Muscle of arm (tissue), 12 donors: Measurements from ENCODE around the gene CACNA1D. TPM values are rescaled to one million over a fixed set of nuclear protein-coding genes. Genes with fewer than 3 reads are reported as not detected.

Experiments
- DNase-seq: peaks from one replicate; pipeline ENCODE4 v3.0.0-alpha.2; 2013
- polyA plus RNA-seq, 12 donors: library from polyadenylated mRNA; unstranded; fragments of 120-200 nt; gene quantifications; one replicate each; pipeline ENCODE4 v1.2.1, GENCODE V29; 2013; ENCODE audit not compliant: insufficient read length in 12 of 12

The CACNA1D gene
- polyA plus RNA-seq, 12 donors: 1.5 to 18.8 (median 2.2) TPM; not detected in 1

DNA sequence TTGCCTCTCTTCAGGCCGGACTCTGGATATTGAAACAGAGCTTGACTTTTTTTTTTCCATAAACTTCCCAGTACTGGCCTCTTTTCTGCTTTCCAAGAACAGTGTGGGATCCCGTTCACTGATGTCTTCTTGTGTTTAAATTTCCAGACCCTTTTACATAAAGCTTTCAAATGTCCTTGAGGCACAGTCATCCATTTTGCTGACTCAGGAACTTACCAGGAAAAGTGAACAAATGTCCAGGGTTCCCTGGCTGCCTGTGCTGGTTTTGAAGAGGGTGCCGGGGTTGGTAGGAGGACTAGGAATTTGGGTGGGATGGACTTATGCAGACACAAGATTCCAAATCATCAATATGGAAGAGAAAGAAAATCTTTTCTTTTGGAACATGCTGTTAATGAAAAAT is 283.7 kb downstream of the CACNA1D start:
- no peak for DNase-seq

GRCh38 chr3:53780171-53780570 is 285.8 kb downstream of the CACNA1D start:
- no peak for DNase-seq

GRCh38 chr3:53780806-53781205 is 286.4 kb downstream of the CACNA1D start:
- DNase-seq: no peak

- DNase-seq: no peak
Observed at GRCh38 chr3:53787016-53787415, 292.6 kb downstream of the CACNA1D start.

DNA sequence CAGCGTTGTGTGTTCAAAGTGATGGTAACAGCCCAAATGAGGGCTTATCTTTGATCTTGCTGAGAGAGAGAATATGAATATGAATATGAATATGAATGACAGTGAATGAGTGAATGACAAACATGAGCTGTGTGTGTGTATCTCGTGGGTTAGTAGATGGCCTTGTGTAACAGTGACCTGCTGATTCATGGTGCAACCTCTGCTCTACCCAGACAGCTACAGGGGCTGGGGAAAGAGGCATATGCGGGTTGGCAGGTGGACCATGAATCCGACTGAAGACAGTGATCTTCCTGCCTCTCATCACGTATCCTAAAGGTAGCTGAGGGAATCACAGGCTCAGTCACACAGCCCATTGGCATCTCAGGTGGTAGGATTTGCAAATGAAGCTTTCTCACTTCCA is 293.6 kb downstream of the CACNA1D start:
- DNase-seq: no peak

DNA sequence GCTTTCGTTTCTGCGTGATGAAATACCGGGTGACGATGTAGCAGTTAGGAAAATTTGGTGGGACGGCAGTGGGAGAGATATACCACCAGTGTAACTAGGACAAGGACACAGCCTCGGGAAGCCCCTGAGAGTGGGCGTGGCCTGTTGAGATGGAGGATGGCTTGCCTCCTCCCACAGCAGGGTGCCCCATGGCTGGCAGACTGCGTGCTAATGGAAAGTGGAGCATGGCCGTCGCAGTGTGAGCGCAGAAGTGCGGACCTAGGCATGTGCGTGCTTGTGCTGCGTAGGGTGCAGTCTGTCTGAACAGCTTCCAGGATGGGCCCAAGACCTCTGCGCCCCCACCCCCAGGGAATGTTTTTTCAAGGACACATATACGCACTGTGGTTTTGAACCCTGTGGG is 295.0 kb downstream of the CACNA1D start:
- no peak for DNase-seq

GRCh38 chr3:53790470-53790869 is 296.1 kb downstream of the CACNA1D start:
- DNase-seq: no peak

DNA sequence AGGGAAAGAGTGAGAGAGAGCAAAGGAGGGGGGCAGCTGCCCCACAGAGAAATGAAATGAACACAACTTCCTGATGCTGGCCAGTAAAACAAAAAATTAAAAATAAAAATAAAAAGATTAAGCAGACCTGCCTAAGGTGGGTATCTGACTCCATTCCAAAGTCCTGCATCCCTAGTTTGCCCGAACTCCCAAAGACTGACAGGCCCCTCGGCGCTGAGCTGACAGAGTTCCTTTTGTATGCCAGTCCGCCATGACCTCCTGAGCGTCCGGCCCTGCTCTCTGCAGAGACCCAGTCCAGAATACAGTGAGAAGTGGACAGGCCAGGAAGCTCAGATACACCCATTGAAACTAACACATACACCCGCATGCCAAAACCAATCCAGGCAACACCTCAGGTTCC is 296.9 kb downstream of the CACNA1D start:
- no peak for DNase-seq

DNA sequence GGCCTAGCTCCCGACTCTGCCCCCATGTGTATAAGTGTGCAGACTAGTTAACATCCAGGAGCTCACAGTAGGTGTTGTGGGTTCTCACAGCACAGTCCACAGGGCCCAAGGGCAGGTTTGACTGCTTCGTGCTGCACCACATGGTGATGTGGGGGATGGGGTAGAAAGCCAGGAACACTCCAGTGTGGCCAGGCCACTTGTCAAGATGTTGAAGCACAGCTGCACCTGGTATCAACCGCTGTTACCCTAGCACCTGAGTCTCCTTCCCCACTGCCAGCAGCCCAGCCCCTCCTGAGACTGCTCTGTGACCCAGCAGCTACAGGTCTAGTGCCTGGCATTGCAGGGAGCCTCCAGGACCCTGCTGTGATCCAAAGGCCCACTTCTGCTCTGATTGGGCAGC is 298.5 kb downstream of the CACNA1D start:
- DNase-seq: no peak

DNA sequence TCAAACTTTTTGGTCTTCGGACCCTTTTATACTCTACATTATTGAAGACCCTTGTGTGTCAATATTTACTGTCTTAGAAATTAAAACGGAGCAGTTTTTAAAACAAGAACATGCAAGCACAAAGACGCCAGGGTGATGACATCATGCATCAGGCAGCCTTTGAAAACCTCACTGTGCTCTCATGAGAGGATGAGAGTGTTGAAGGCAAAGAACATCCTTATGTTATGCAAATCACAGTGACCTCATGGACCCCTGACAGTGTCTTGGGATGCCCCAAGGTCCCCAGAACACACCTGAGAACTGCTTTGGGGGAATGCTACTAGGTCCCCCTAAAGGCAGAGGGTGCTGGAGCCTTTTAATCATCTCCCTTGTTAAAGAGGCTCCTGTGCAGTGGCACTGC is 300.2 kb downstream of the CACNA1D start:
- DNase-seq: no peak

GRCh38 chr3:53795176-53795575 is 300.8 kb downstream of the CACNA1D start:
- DNase-seq: no peak

GRCh38 chr3:53795789-53796560 is 301.6 kb downstream of the CACNA1D start:
- no peak for DNase-seq

- DNase-seq: no peak
Observed at GRCh38 chr3:53798144-53798543, 303.7 kb downstream of the CACNA1D start.

DNA sequence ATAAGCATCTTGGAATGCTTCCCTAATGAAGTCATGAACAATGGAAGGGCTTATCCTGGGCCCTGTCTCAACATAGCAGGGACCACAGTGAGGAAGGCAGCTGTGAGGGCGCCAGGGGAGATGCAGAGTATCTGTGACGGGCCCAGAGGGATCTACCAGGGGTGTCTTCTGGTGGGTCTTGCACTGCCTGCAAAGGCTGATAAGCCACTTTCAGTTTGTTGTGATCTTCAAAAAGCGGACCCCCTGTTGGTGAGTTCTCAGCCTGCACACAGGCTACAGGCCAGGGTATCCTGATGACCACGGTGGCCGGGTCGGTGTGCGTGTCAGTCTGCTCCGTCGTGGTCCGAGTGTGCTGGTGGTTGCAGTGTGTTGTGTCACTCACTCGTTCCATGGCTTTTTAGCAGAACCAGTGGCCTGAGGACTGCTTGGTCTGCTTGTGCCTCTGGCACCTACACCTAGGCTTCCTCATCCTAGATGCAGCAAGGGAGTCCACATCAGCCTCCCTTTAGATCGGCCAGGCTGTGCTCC is 305.0 kb downstream of the CACNA1D start:
- DNase-seq: no peak

- no peak for DNase-seq
Observed at GRCh38 chr3:53800041-53800906, 305.9 kb downstream of the CACNA1D start.

DNA sequence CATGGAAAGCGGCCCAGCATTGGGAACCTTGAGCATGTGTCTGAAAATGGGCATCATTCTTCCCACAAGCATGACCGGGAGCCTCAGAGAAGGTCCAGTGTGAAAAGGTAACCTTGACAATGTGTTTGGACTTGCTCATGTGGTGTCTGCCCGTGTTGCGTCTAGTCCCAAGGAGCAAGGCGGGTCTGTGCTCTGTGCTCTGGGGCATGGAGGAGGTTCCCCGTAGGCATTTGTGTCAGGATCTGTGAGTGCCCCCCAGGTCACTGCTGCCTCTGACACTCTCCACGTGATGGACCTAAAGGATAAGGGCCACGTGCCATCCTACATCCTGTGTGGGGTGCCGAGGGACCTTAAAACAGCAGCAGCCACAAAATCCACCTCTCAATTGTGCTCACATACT is 306.9 kb downstream of the CACNA1D start:
- no peak for DNase-seq

DNA sequence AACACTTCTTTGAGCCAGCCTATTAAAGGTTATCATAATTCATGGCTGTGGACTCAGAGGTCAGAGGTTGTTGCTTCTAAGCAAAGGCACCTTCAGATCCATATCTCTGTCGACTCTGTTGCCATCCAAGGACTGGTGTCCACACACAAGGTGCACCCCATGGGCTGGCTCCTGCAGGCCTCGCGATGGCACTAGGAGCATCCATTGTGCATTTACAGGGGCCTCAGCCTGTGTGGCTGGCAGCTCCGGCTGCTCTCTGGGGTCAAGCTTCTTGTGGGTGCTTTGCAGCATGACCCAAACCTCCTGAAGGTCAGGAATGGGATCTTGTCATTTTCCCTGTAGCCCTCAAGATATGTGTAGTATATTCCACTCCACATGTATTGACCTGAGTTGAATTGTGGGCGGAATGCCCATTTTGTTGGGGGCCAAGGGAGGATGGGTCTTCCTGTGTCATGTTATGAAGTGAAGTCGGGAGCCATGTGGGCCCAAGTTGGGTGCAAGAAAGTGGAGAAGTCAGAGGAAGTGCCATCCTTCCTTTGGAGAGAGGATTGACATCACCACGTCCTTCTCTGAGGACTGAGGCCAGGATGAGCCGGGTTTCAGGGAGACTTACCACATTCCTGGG is 308.0 kb downstream of the CACNA1D start:
- no peak for DNase-seq

DNA sequence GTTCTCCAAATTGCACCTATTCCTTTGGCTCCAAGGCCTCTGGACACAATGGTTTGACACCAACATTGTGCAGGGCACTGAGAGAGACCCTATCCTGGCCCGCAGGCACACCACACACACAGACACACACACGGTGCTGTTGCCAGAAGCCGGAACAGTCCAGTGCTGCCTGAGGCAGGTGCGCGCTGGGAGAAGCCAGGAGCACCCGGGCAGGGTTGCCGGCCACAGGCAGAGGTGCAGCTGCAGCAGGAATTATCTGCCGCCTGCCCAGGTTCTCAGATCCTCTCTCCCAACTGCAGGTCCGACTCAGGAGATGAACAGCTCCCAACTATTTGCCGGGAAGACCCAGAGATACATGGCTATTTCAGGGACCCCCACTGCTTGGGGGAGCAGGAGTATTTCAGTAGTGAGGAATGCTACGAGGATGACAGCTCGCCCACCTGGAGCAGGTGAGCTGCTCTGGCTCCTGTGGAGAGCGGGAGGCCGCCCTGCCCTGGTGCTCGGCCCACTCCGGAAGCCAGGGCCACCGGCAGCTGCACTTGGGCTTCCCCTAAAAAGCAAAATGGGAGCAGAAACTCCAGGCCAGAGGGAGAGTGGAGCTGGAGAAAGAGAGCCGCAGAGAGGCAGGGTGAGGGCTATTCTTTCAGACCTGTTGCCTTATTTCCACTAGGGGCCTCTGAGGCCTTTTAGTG is 308.9 kb downstream of the CACNA1D start:
- DNase-seq: no peak

DNA sequence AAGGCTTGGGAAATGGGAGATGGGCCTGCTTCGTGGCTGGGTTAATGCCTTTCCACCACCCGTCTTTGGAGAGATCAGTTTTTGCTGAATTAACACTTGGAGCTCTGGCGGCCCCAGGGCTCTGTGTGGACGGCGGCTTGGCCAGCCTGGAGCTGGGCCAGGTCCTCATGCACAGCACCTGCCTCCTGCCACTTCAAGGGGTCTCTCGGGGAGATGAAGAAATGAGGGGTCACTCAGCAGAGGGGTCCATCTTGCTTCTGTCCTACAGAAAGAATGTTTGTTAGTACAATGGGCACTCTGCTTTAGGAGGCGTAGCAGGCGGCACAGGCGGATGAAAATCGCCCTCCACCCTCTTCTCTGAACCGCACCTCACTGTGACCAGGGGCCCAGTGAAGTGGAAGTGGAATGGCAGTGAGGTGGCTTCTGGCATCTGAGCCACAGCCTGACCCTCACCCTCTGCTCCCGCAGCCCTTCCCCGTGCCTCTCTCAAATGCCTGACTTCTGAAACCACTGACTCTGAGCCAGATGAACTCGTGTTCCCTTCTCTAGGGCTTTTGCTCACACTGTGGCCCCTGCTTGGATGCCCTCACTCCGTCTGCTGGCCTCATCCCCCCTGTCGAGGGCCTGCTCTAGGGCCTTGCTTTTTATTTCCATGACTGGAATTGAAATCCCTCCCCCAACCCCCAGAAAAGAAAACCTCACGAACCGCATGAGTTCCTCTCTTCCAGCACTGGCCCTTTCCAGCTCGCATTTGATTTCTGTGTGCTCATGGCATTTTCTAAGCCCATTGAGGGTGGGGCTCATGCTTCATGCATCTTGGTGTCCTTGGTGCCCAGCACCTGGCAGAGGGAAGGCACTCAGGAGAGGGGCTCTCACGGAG is 309.6 kb downstream of the CACNA1D start:
- no peak for DNase-seq

- DNase-seq: no peak
Observed at GRCh38 chr3:53804697-53805462, 310.5 kb downstream of the CACNA1D start.
